CD14-positive monocyte (primary cell): Measurements from ENCODE around the gene RERE. TPM values are rescaled to one million over a fixed set of nuclear protein-coding genes. Genes with fewer than 3 reads are reported as not detected.

Source experiments
- DNase-seq, 3 donors: peaks; one replicate each; pipeline ENCODE4 v3.0.0-alpha.2; 2011 to 2022
- H2AFZ ChIP-seq: 2 replicates; pipeline ENCODE4 v1.6.0; 2012; ENCODE audit warnings: mild to moderate bottlenecking, low read depth, low read length, inconsistent platforms; ENCODE audit not compliant: insufficient read depth, poor library complexity, severe bottlenecking
- H3K27ac ChIP-seq, 2 donors: 1 replicate in 1 of 2; 2 replicates in 1 of 2; pipeline ENCODE4 v1.5.1; 2012 to 2013; ENCODE audit warnings: low read length in 2 of 2, control low read depth in 1 of 2, inconsistent platforms in 1 of 2, low read depth in 1 of 2, mild to moderate bottlenecking in 1 of 2
- H3K27me3 ChIP-seq, 2 donors: one replicate each; pipeline versions ENCODE4 v1.6.0 to v1.6.1; 2011 to 2013; ENCODE audit warnings: low read length in 2 of 2; ENCODE audit not compliant: control insufficient read depth in 2 of 2, insufficient read depth in 2 of 2
- H3K36me3 ChIP-seq, 2 donors: replicated peaks in 1 of 2; 1 replicate in 1 of 2; 2 replicates in 1 of 2; pipeline versions ENCODE4 v1.5.1 to v1.6.1; 2012 to 2013; ENCODE audit warnings: low read length in 2 of 2, control low read depth in 1 of 2, inconsistent platforms in 1 of 2, mild to moderate bottlenecking in 1 of 2; ENCODE audit not compliant: insufficient read depth in 2 of 2, control insufficient read depth in 1 of 2
- H3K4me1 ChIP-seq, 2 donors: 1 replicate in 1 of 2; 2 replicates in 1 of 2; pipeline versions ENCODE4 v1.5.1 to v1.6.1; 2012 to 2013; ENCODE audit warnings: low read length in 2 of 2, control low read depth in 1 of 2, inconsistent platforms in 1 of 2, mild to moderate bottlenecking in 1 of 2, moderate library complexity in 1 of 2; ENCODE audit not compliant: insufficient read depth in 2 of 2, control insufficient read depth in 1 of 2
- H3K4me2 ChIP-seq: replicated peaks from 2 replicates; pipeline ENCODE3; 2012; ENCODE audit warnings: low read length, moderate library complexity, mild to moderate bottlenecking; ENCODE audit not compliant: poor library complexity, severe bottlenecking; ENCODE audit errors: extremely low read depth
- H3K4me3 ChIP-seq, 3 experiments: fragments of 200-600 bp in 1 of 3; sonication (generic) in 1 of 3; replicated peaks in 1 of 3; 1 replicate in 2 of 3; 2 replicates in 1 of 3; pipeline ENCODE4 v1.5.1; 2011 to 2013; ENCODE audit warnings: low read length in 3 of 3, mild to moderate bottlenecking in 3 of 3, control low read depth in 2 of 3, low read depth in 2 of 3, inconsistent platforms in 1 of 3, moderate library complexity in 1 of 3
- H3K79me2 ChIP-seq: 2 replicates; pipeline ENCODE4 v1.6.0; 2012; ENCODE audit warnings: mild to moderate bottlenecking, control low read depth, inconsistent platforms, low read length, moderate library complexity; ENCODE audit not compliant: insufficient read depth
- H3K9ac ChIP-seq: 2 replicates; pipeline ENCODE4 v1.6.0; 2017; ENCODE audit warnings: low read length, mild to moderate bottlenecking; ENCODE audit not compliant: insufficient read depth, poor library complexity, severe bottlenecking
- H3K9me3 ChIP-seq, 2 donors: replicated peaks in 1 of 2; 1 replicate in 1 of 2; 2 replicates in 1 of 2; pipeline versions ENCODE4 v1.5.1 to v1.6.1; 2012 to 2013; ENCODE audit warnings: low read length in 2 of 2, control low read depth in 1 of 2; ENCODE audit not compliant: control insufficient read depth in 1 of 2, insufficient read depth in 1 of 2
- H4K20me1 ChIP-seq: 2 replicates; pipeline ENCODE4 v1.6.0; 2012; ENCODE audit warnings: mild to moderate bottlenecking, low read length, control low read depth, moderate library complexity; ENCODE audit not compliant: insufficient read depth
- H3K27ac Mint-ChIP-seq, 7 donors: one replicate each; pipeline ENCODE4 v1.8.0; 2020; ENCODE audit warnings: mild to moderate bottlenecking in 7 of 7, mixed read lengths in 7 of 7, moderate library complexity in 6 of 7, inconsistent platforms in 2 of 7
- H3K27me3 Mint-ChIP-seq, 3 donors: one replicate each; pipeline ENCODE4 v1.8.0; 2021 to 2022; ENCODE audit warnings: low read depth in 3 of 3, mild to moderate bottlenecking in 3 of 3, mixed read lengths in 3 of 3, moderate library complexity in 3 of 3, inconsistent platforms in 1 of 3
- H3K36me3 Mint-ChIP-seq, 2 donors: one replicate each; pipeline ENCODE4 v1.8.0; 2020; ENCODE audit warnings: mixed read lengths in 2 of 2, inconsistent platforms in 1 of 2, mild to moderate bottlenecking in 1 of 2
- H3K4me1 Mint-ChIP-seq: one replicate; pipeline ENCODE4 v1.8.0; 2020; ENCODE audit warnings: mild to moderate bottlenecking, mixed read lengths
- H3K4me3 Mint-ChIP-seq, 2 donors: one replicate each; pipeline ENCODE4 v1.8.0; 2020; ENCODE audit warnings: mild to moderate bottlenecking in 2 of 2, mixed read lengths in 2 of 2, moderate library complexity in 1 of 2
- H3K9me3 Mint-ChIP-seq, 7 donors: one replicate each; pipeline ENCODE4 v1.8.0; 2020 to 2022; ENCODE audit warnings: mixed read lengths in 7 of 7, mild to moderate bottlenecking in 6 of 7, moderate library complexity in 6 of 7, inconsistent platforms in 2 of 7
- CTCF ChIP-seq: fragments of 200-600 bp; IDR thresholded peaks from one replicate; pipeline ENCODE4 v1.8.0; 2022; ENCODE audit warnings: antibody characterized with exemption, mild to moderate bottlenecking
- WGBS: methylation state at CpG from one replicate; pipeline ENCODE4 v1.1.5; 2013; ENCODE audit warnings: missing lambda C conversion rate; ENCODE audit not compliant: insufficient coverage; 5-methylcytosine and 5-hydroxymethylcytosine counted together
- intact Hi-C, 2 donors: fragments of 100-400 bp; cut with micrococcal nuclease; formaldehyde crosslinking; loops; one replicate each; pipeline versions ENCODE4 v1.15.0 to v1.15.1; 2023
- polyA plus RNA-seq, 3 donors: library from polyadenylated mRNA; depleted of rRNA in 1 of 3; unstranded in 2 of 3; stranded (reverse) in 1 of 3; fragments of 300-500 nt in 2 of 3; fragments of >200 nt in 1 of 3; fragmentation: Illumina TruSeq in 2 of 3; gene quantifications; 1 replicate in 2 of 3; 2 replicates in 1 of 3; pipeline ENCODE4 v1.2.3, GENCODE V29; 2012 to 2021
- small RNA-seq: library from RNA; depleted of rRNA; stranded (forward); fragments of <200 nt; gene quantifications from one replicate; pipeline ENCODE3, GENCODE V24; 2012; ENCODE audit warnings: low read depth; ENCODE audit not compliant: insufficient read length

Gene RERE
- polyA plus RNA-seq, 3 donors, result 1.2 to 19.4 (median 3.8) TPM

DNA sequence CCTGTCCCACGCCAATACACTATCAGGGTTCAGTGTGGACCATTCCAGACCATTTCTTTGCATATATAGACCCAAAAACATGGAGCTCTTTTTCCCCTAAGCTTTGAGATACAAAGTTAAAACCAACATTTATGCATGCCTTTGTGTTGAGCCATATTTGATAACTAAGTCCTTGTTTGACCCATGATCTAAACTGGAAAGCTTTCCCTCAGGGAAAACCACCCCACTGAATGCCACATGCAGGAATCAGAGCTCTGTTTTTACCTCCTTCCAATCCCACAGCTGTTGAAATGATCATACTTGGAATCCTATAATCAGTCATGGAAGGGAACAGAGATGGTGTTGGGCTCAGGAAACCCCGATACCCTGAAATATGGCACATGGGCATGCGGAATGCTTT is 514.3 kb downstream of the RERE start:
- H3K27me3 Mint-ChIP-seq, result peaks cover 4 to 13% (median 7%) of the 10 kb centered on the region in 3 donors
- no peak overlapping the region for H2AFZ ChIP-seq
- no peaks in the 10 kb centered on the region for H3K27me3 ChIP-seq
- intact Hi-C loops, result no loop called here
- H3K36me3 ChIP-seq, result no peaks in the 10 kb centered on the region
- no peak overlapping the region for H3K4me2 ChIP-seq
- H3K9me3 Mint-ChIP-seq, result peaks cover 0 to 2% (median 0%) of the 10 kb centered on the region in 7 donors
- H3K36me3 Mint-ChIP-seq, result no peaks in the 10 kb centered on the region
- H3K9me3 ChIP-seq, result no peaks in the 10 kb centered on the region
- no peak for DNase-seq
- no peak overlapping the region for H3K4me3 ChIP-seq
- no peak overlapping the region for H3K27ac Mint-ChIP-seq
- H3K79me2 ChIP-seq, result no peaks in the 10 kb centered on the region
- H3K4me3 Mint-ChIP-seq, result no peak overlapping the region
- H3K4me1 ChIP-seq, result no peaks in the 10 kb centered on the region
- H3K9ac ChIP-seq, result no peak overlapping the region
- no peaks in the 10 kb centered on the region for H3K4me1 Mint-ChIP-seq
- H3K27ac ChIP-seq, result no peak overlapping the region
- WGBS, result 96% methylated on average over 3 of the region's 3 CpGs
- no peaks in the 10 kb centered on the region for H4K20me1 ChIP-seq
- TF ChIP-seq CTCF, result no peak

Small RNAs within 50 kb of the gene (small RNA-seq; reads per million reads assigned to genes)
- gene MIR6728 (not detected), gene RF00019 (not detected), gene RF00599 (not detected)

Other genes with a start within 250 kb of the RERE start
- 1,000 to 10,000 TPM in 2 of 3 donors, 100 to 1,000 TPM in 1; 525 to 1,573 (median 1,458) TPM for gene ENO1, start 61.0 kb upstream of the RERE start, polyA plus RNA-seq
- not detected for gene CA6, start 128.2 kb upstream of the RERE start, polyA plus RNA-seq
- not detected for gene SLC2A7, start 208.8 kb upstream of the RERE start, polyA plus RNA-seq